GM23338 (cell line): ENCODE measurements around the gene PSMB3.

Experiments used
- EZH2 ChIP-seq: fragments of 200-600 bp; sonication (generic); IDR thresholded peaks from one replicate; pipeline ENCODE4 v1.8.0; 2017; ENCODE audit warnings: antibody characterized with exemption, mild to moderate bottlenecking, low read depth; ENCODE audit not compliant: unreplicated experiment
- JUNB ChIP-seq: IDR thresholded peaks from one replicate; pipeline ENCODE4 v1.6.1; 2016; ENCODE audit warnings: antibody characterized with exemption; ENCODE audit not compliant: unreplicated experiment
- POLR2AphosphoS5 ChIP-seq: IDR thresholded peaks from 2 replicates; pipeline ENCODE4 v1.6.1; 2016; ENCODE audit warnings: antibody characterized with exemption, low read depth
- TF ChIP-seq, protein P1 (sequence below), 2 experiments: fragments of 200-600 bp in 1 of 2; sonication (generic) in 1 of 2; conservative IDR thresholded peaks; 2 replicates each; pipeline versions ENCODE4 v1.5.1 to v1.6.1; 2016 to 2017; ENCODE audit warnings: antibody characterized with exemption in 2 of 2, low read depth in 2 of 2, mild to moderate bottlenecking in 2 of 2, moderate library complexity in 1 of 2

GRCh38 chr17:38705523-38705802 is 47.1 kb upstream of the PSMB3 start:
- TF ChIP-seq POLR2AphosphoS5 (no peak), EZH2 (no peak), JUNB (no peak)
- TF ChIP-seq, protein P1, sequence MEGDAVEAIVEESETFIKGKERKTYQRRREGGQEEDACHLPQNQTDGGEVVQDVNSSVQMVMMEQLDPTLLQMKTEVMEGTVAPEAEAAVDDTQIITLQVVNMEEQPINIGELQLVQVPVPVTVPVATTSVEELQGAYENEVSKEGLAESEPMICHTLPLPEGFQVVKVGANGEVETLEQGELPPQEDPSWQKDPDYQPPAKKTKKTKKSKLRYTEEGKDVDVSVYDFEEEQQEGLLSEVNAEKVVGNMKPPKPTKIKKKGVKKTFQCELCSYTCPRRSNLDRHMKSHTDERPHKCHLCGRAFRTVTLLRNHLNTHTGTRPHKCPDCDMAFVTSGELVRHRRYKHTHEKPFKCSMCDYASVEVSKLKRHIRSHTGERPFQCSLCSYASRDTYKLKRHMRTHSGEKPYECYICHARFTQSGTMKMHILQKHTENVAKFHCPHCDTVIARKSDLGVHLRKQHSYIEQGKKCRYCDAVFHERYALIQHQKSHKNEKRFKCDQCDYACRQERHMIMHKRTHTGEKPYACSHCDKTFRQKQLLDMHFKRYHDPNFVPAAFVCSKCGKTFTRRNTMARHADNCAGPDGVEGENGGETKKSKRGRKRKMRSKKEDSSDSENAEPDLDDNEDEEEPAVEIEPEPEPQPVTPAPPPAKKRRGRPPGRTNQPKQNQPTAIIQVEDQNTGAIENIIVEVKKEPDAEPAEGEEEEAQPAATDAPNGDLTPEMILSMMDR (conservative IDR thresholded peaks at IDR 0.05; ENCODE audit: low read depth in 2 of 2), result no peak
